Liver (tissue), 9 donors: ENCODE measurements around the gene PPFIBP2. TPM values are rescaled to one million over a fixed set of nuclear protein-coding genes. Genes with fewer than 3 reads are reported as not detected.

Source experiments
- DNase-seq: peaks from one replicate; pipeline ENCODE4 v3.0.0-alpha.2; 2017; ENCODE audit warnings: low spot score
- H3K27ac ChIP-seq, 2 donors: one replicate each; pipeline ENCODE4 v1.7.0; 2013; ENCODE audit warnings: inconsistent platforms in 2 of 2, low read length in 2 of 2, control low read depth in 1 of 2, low read depth in 1 of 2, mild to moderate bottlenecking in 1 of 2
- H3K27me3 ChIP-seq, 4 donors: one replicate each; pipeline versions ENCODE4 v1.6.1 to v1.7.0; 2013; ENCODE audit warnings: low read length in 3 of 4, inconsistent platforms in 1 of 4, mild to moderate bottlenecking in 1 of 4, moderate library complexity in 1 of 4; ENCODE audit not compliant: control insufficient read depth in 4 of 4, insufficient read depth in 4 of 4
- H3K36me3 ChIP-seq, 4 donors: one replicate each; pipeline versions ENCODE4 v1.6.1 to v1.7.0; 2013; ENCODE audit warnings: low read length in 3 of 4, mild to moderate bottlenecking in 3 of 4, low read depth in 1 of 4, moderate library complexity in 1 of 4; ENCODE audit not compliant: control insufficient read depth in 4 of 4, insufficient read depth in 3 of 4
- H3K4me1 ChIP-seq, 4 donors: one replicate each; pipeline versions ENCODE4 v1.6.1 to v1.7.0; 2013; ENCODE audit warnings: low read length in 3 of 4, mild to moderate bottlenecking in 3 of 4, moderate library complexity in 1 of 4; ENCODE audit not compliant: control insufficient read depth in 4 of 4, insufficient read depth in 4 of 4
- H3K4me3 ChIP-seq, 3 donors: one replicate each; pipeline versions ENCODE4 v1.6.1 to v1.7.0; 2013; ENCODE audit warnings: low read length in 3 of 3, control low read depth in 1 of 3, low read depth in 1 of 3, mild to moderate bottlenecking in 1 of 3
- H3K9ac ChIP-seq, 2 donors: one replicate each; pipeline ENCODE4 v1.7.0; 2013; ENCODE audit warnings: low read length in 2 of 2, mild to moderate bottlenecking in 2 of 2, moderate library complexity in 2 of 2, control low read depth in 1 of 2, low read depth in 1 of 2
- H3K9me3 ChIP-seq, 4 donors: one replicate each; pipeline versions ENCODE4 v1.6.1 to v1.7.0; 2013; ENCODE audit warnings: low read length in 3 of 4; ENCODE audit not compliant: control insufficient read depth in 4 of 4
- EGR1 ChIP-seq, 2 donors: IDR thresholded peaks; 2 replicates each; pipeline ENCODE4 v1.6.1; 2016 to 2018; ENCODE audit warnings: antibody characterized with exemption in 2 of 2, low read depth in 2 of 2
- FOXA1 ChIP-seq: IDR thresholded peaks from 2 replicates; pipeline ENCODE4 v1.6.1; 2016; ENCODE audit warnings: antibody characterized with exemption
- FOXA2 ChIP-seq: IDR thresholded peaks from 2 replicates; pipeline ENCODE4 v1.6.1; 2016; ENCODE audit warnings: antibody characterized with exemption
- GABPA ChIP-seq, 2 donors: IDR thresholded peaks in 1 of 2; conservative IDR thresholded peaks in 1 of 2; 2 replicates each; pipeline ENCODE4 v1.6.1; 2016; ENCODE audit warnings: antibody characterized with exemption in 2 of 2, mild to moderate bottlenecking in 1 of 2, moderate library complexity in 1 of 2
- HNF4A ChIP-seq, 2 donors: conservative IDR thresholded peaks; 2 replicates each; pipeline ENCODE4 v1.6.1; 2016; ENCODE audit warnings: antibody characterized with exemption in 2 of 2, mild to moderate bottlenecking in 2 of 2
- HNF4G ChIP-seq: IDR thresholded peaks from 2 replicates; pipeline ENCODE4 v1.6.1; 2016; ENCODE audit warnings: antibody characterized with exemption
- JUND ChIP-seq, 2 donors: IDR thresholded peaks; 2 replicates each; pipeline ENCODE4 v1.6.1; 2016; ENCODE audit warnings: antibody characterized with exemption in 2 of 2
- NR2F2 ChIP-seq: IDR thresholded peaks from 2 replicates; pipeline ENCODE4 v1.6.1; 2016; ENCODE audit warnings: antibody characterized with exemption
- RAD21 ChIP-seq, 2 donors: IDR thresholded peaks; 2 replicates each; pipeline ENCODE4 v1.6.1; 2016; ENCODE audit warnings: antibody characterized with exemption in 2 of 2, mild to moderate bottlenecking in 2 of 2
- SP1 ChIP-seq: IDR thresholded peaks from 2 replicates; pipeline ENCODE4 v1.6.1; 2018; ENCODE audit warnings: antibody characterized with exemption, mild to moderate bottlenecking
- TAF1 ChIP-seq: conservative IDR thresholded peaks from 2 replicates; pipeline ENCODE4 v1.6.1; 2016; ENCODE audit warnings: antibody characterized with exemption, mild to moderate bottlenecking
- YY1 ChIP-seq: IDR thresholded peaks from 2 replicates; pipeline ENCODE4 v1.6.1; 2016; ENCODE audit warnings: antibody characterized with exemption, mild to moderate bottlenecking
- WGBS: extraction: QIAGEN DNeasy Blood & Tissue Kit; methylation state at CpG from one replicate; pipeline ENCODE4 v1.1.7; 2013; 5-methylcytosine and 5-hydroxymethylcytosine counted together
- polyA plus RNA-seq, 2 donors: library from polyadenylated mRNA; stranded (reverse) in 1 of 2; unstranded in 1 of 2; fragments of 200-250 nt in 1 of 2; fragments of >200 nt in 1 of 2; fragmentation: Nextera tagmentation in 1 of 2; extraction: Ambion mirVana in 1 of 2; gene quantifications; one replicate each; pipeline versions ENCODE4 v1.2.1 to v1.2.3, GENCODE V29; 2013 to 2015
- total RNA-seq, 2 donors: library from RNA; depleted of rRNA; stranded (reverse); fragments of >200 nt; gene quantifications; one replicate each; pipeline ENCODE4 v1.2.3, GENCODE V29; 2014
- TF ChIP-seq, protein P1 (sequence below): IDR thresholded peaks from 2 replicates; pipeline ENCODE4 v1.6.1; 2016; ENCODE audit warnings: antibody characterized with exemption
- TF ChIP-seq, protein P2 (sequence below): fragments of 150-350 bp; IDR thresholded peaks from 2 replicates; pipeline ENCODE4 v1.5.1; 2017; ENCODE audit warnings: improper control_type of control experiment, low read depth, low read length; ENCODE audit not compliant: missing input control
- TF ChIP-seq, protein P3 (sequence below): IDR thresholded peaks from 2 replicates; pipeline ENCODE4 v1.6.1; 2016; ENCODE audit warnings: antibody characterized with exemption
- TF ChIP-seq, protein P4 (sequence below): IDR thresholded peaks from 2 replicates; pipeline ENCODE4 v1.6.1; 2016; ENCODE audit warnings: antibody characterized with exemption, mild to moderate bottlenecking
- TF ChIP-seq, protein P5 (sequence below): IDR thresholded peaks from 2 replicates; pipeline ENCODE4 v1.6.1; 2016; ENCODE audit warnings: antibody characterized with exemption
- donor health status: healthy.
- donor health status: healthy.
- donor health status: healthy.
- donor health status: healthy.
- donor health status: healthy.

PPFIBP2 gene
- total and polyA plus RNA-seq, 4 donors = 19.6 to 80.0 (median 23.2) TPM

DNA sequence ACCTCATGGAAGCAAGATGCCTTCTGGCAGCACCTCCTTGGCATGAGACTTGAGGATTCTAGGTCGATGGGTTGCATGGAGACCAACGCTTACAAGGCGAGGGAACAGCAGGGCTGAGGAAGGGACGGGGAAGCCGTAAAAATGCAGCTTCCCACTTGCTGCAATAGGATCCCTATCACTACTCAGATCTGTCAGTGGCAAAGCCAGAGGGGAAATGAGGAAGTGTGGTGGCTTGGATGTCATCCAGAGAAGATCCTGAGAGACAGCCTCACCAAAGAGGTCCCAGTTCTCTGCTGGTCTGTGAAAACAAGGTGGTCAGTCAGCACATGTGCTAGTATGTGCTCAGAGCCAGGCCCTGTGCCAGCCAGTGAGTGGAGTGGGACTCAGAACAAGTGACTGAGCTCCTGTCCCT lies 137.3 kb downstream of the PPFIBP2 start:
- Histone ChIP-seq H3K27me3 (no peaks in the 10 kb centered on the region), H3K36me3 (peaks cover 9 to 73% (median 67%) of the 10 kb centered on the region in 4 donors), H3K27ac (no peak overlapping the region), H3K4me1 (peaks cover 0 to 18% (median 9%) of the 10 kb centered on the region in 4 donors), H3K4me3 (no peak overlapping the region), H3K9ac (no peak overlapping the region), H3K9me3 (no peaks in the 10 kb centered on the region)
- 84% methylated on average over 5 of the region's 5 CpGs for WGBS
- DNase-seq = no peak
- no peak for TF ChIP-seq HNF4G
- TF ChIP-seq SP1 = no peak
- no peak for TF ChIP-seq JUND (IDR thresholded peaks at IDR 0.05)
- TF ChIP-seq, protein P1, sequence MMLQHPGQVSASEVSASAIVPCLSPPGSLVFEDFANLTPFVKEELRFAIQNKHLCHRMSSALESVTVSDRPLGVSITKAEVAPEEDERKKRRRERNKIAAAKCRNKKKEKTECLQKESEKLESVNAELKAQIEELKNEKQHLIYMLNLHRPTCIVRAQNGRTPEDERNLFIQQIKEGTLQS = no peak
- no peak for TF ChIP-seq HNF4A (conservative IDR thresholded peaks at IDR 0.05)
- TF ChIP-seq, protein P2, sequence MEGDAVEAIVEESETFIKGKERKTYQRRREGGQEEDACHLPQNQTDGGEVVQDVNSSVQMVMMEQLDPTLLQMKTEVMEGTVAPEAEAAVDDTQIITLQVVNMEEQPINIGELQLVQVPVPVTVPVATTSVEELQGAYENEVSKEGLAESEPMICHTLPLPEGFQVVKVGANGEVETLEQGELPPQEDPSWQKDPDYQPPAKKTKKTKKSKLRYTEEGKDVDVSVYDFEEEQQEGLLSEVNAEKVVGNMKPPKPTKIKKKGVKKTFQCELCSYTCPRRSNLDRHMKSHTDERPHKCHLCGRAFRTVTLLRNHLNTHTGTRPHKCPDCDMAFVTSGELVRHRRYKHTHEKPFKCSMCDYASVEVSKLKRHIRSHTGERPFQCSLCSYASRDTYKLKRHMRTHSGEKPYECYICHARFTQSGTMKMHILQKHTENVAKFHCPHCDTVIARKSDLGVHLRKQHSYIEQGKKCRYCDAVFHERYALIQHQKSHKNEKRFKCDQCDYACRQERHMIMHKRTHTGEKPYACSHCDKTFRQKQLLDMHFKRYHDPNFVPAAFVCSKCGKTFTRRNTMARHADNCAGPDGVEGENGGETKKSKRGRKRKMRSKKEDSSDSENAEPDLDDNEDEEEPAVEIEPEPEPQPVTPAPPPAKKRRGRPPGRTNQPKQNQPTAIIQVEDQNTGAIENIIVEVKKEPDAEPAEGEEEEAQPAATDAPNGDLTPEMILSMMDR = no peak
- no peak for TF ChIP-seq TAF1
- no peak for TF ChIP-seq FOXA1
- TF ChIP-seq, protein P3, sequence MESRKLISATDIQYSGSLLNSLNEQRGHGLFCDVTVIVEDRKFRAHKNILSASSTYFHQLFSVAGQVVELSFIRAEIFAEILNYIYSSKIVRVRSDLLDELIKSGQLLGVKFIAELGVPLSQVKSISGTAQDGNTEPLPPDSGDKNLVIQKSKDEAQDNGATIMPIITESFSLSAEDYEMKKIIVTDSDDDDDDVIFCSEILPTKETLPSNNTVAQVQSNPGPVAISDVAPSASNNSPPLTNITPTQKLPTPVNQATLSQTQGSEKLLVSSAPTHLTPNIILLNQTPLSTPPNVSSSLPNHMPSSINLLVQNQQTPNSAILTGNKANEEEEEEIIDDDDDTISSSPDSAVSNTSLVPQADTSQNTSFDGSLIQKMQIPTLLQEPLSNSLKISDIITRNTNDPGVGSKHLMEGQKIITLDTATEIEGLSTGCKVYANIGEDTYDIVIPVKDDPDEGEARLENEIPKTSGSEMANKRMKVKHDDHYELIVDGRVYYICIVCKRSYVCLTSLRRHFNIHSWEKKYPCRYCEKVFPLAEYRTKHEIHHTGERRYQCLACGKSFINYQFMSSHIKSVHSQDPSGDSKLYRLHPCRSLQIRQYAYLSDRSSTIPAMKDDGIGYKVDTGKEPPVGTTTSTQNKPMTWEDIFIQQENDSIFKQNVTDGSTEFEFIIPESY = no peak
- TF ChIP-seq RAD21 (IDR thresholded peaks at IDR 0.05) = no peak
- no peak for TF ChIP-seq EGR1 (IDR thresholded peaks at IDR 0.05; ENCODE audit: low read depth in 2 of 2)
- TF ChIP-seq, protein P4, sequence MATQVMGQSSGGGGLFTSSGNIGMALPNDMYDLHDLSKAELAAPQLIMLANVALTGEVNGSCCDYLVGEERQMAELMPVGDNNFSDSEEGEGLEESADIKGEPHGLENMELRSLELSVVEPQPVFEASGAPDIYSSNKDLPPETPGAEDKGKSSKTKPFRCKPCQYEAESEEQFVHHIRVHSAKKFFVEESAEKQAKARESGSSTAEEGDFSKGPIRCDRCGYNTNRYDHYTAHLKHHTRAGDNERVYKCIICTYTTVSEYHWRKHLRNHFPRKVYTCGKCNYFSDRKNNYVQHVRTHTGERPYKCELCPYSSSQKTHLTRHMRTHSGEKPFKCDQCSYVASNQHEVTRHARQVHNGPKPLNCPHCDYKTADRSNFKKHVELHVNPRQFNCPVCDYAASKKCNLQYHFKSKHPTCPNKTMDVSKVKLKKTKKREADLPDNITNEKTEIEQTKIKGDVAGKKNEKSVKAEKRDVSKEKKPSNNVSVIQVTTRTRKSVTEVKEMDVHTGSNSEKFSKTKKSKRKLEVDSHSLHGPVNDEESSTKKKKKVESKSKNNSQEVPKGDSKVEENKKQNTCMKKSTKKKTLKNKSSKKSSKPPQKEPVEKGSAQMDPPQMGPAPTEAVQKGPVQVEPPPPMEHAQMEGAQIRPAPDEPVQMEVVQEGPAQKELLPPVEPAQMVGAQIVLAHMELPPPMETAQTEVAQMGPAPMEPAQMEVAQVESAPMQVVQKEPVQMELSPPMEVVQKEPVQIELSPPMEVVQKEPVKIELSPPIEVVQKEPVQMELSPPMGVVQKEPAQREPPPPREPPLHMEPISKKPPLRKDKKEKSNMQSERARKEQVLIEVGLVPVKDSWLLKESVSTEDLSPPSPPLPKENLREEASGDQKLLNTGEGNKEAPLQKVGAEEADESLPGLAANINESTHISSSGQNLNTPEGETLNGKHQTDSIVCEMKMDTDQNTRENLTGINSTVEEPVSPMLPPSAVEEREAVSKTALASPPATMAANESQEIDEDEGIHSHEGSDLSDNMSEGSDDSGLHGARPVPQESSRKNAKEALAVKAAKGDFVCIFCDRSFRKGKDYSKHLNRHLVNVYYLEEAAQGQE = no peak
- no peak for TF ChIP-seq GABPA (IDR thresholded peaks at IDR 0.05 in 1 of 2, conservative IDR thresholded peaks at IDR 0.05 in 1 of 2)
- TF ChIP-seq FOXA2 = no peak
- TF ChIP-seq YY1 = no peak
- TF ChIP-seq, protein P5, sequence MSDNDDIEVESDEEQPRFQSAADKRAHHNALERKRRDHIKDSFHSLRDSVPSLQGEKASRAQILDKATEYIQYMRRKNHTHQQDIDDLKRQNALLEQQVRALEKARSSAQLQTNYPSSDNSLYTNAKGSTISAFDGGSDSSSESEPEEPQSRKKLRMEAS = no peak
- TF ChIP-seq NR2F2 = no peak
